Kidney (tissue), 14 donors: Measurements from ENCODE around the gene EOLA1. TPM values are rescaled to one million over a fixed set of nuclear protein-coding genes. Genes with fewer than 3 reads are reported as not detected.
"Not testable (repeated sequence)": the region's sequence is repeated elsewhere in the genome, so short reads cannot be mapped to it uniquely, and the experiment has no call there.

ENCODE experiments used
- DNase-seq, 5 donors: peaks; one replicate each; pipeline ENCODE4 v3.0.0-alpha.2; 2013 to 2020
- FAIRE-seq: peaks from 2 replicates; lab custom pipeline; 2012; peaks lifted over from hg19 to GRCh38; lab: Jason Lieb, UNC
- H3K27ac ChIP-seq, 2 donors: one replicate each; pipeline ENCODE4 v1.7.0; 2013; ENCODE audit warnings: low read depth in 2 of 2, low read length in 2 of 2, inconsistent platforms in 1 of 2
- H3K27me3 ChIP-seq: one replicate; pipeline ENCODE4 v1.7.1; 2013; ENCODE audit warnings: low read length, inconsistent platforms; ENCODE audit not compliant: control insufficient read depth, insufficient read depth
- H3K36me3 ChIP-seq, 3 donors: one replicate each; pipeline versions ENCODE4 v1.7.0 to v1.7.1; 2013; ENCODE audit warnings: low read length in 3 of 3, control low read depth in 1 of 3, inconsistent platforms in 1 of 3; ENCODE audit not compliant: insufficient read depth in 3 of 3, control insufficient read depth in 2 of 3
- H3K4me1 ChIP-seq, 3 donors: one replicate each; pipeline versions ENCODE4 v1.7.0 to v1.7.1; 2013; ENCODE audit warnings: low read length in 3 of 3, inconsistent platforms in 1 of 3, low read depth in 1 of 3; ENCODE audit not compliant: control insufficient read depth in 2 of 3, insufficient read depth in 2 of 3
- H3K4me3 ChIP-seq, 3 donors: one replicate each; pipeline versions ENCODE4 v1.7.0 to v1.8.1; 2013; ENCODE audit warnings: low read length in 3 of 3, control low read depth in 1 of 3, inconsistent platforms in 1 of 3
- H3K9ac ChIP-seq, 3 donors: one replicate each; pipeline versions ENCODE4 v1.7.0 to v1.7.1; 2013; ENCODE audit warnings: low read length in 3 of 3, control low read depth in 1 of 3, inconsistent platforms in 1 of 3
- H3K9me3 ChIP-seq, 3 donors: one replicate each; pipeline versions ENCODE4 v1.7.0 to v1.7.1; 2013; ENCODE audit warnings: low read length in 3 of 3, control low read depth in 1 of 3, inconsistent platforms in 1 of 3; ENCODE audit not compliant: control insufficient read depth in 2 of 3, insufficient read depth in 1 of 3
- CTCF ChIP-seq: IDR thresholded peaks from 3 replicates; pipeline ENCODE4 v1.5.1; 2012; ENCODE audit warnings: mild to moderate bottlenecking, moderate library complexity, borderline replicate concordance; ENCODE audit not compliant: insufficient read depth; ENCODE audit errors: extremely low read depth
- intact Hi-C: fragments of 100-400 bp; cut with DNase I; formaldehyde crosslinking; loops from one replicate; pipeline ENCODE4 v1.11.1; 2022
- polyA plus RNA-seq: library from polyadenylated mRNA; stranded (reverse); fragments of 350-450 nt; fragmentation: Illumina TruSeq; extraction: RNeasy Lipid Tissue Mini Kit (QIAGEN cat#74804); gene quantifications from one replicate; pipeline ENCODE4 v1.2.3, GENCODE V29; 2014; ENCODE audit warnings: low read depth, low replicate concordance; ENCODE audit not compliant: insufficient read depth
- total RNA-seq: library from RNA; stranded (reverse); fragmentation: NEBNext Ultra II Directional; extraction: Animal tissue kit (Norgen Biotek cat#: 25700); gene quantifications from one replicate; pipeline ENCODE4 v1.2.1, GENCODE V29; 2021
- donor health status: control.
- donor health status: control.
- donor health status: control.
- donor health status: control.
- donor health status: control.
- donor health status: DM: yes; HTN: yes; CAD: no.
- donor health status: Normal renal cell carcinoma (clear cell type).

EOLA1 gene
- total and polyA plus RNA-seq, 2 donors from 2014 or later, result 20.2 to 39.0 TPM

GRCh38 chrX:149516604-149517003 is 24.2 kb upstream of the EOLA1 start:
- Histone ChIP-seq H3K4me3 (no peak overlapping the region), H3K36me3 (no peaks in the 10 kb centered on the region), H3K27me3 (no peaks in the 10 kb centered on the region), H3K27ac (no peak overlapping the region), H3K4me1 (no peaks in the 10 kb centered on the region), H3K9me3 (no peaks in the 10 kb centered on the region), H3K9ac (no peak overlapping the region)
- TF ChIP-seq CTCF, result no peak
- DNase-seq, result no peak
- intact Hi-C loops, result no loop called here
- FAIRE-seq, result no peak

- FAIRE-seq (no peak), DNase-seq (no peak)
- no peak overlapping the region for H3K27ac ChIP-seq
- no peak for TF ChIP-seq CTCF
- intact Hi-C loops, result no loop called here
- H3K9ac ChIP-seq, result no peak overlapping the region
- H3K9me3 ChIP-seq, result no peaks in the 10 kb centered on the region
- H3K4me3 ChIP-seq, result no peak overlapping the region
- no peaks in the 10 kb centered on the region for H3K27me3 ChIP-seq
- H3K4me1 ChIP-seq, result no peaks in the 10 kb centered on the region
- H3K36me3 ChIP-seq, result no peaks in the 10 kb centered on the region
Observed at GRCh38 chrX:149517308-149517707, 23.5 kb upstream of the EOLA1 start.

GRCh38 chrX:149518236-149518635 is 22.6 kb upstream of the EOLA1 start:
- no peaks in the 10 kb centered on the region for H3K36me3 ChIP-seq
- no peak for DNase-seq
- FAIRE-seq, result no peak
- H3K9me3 ChIP-seq, result no peaks in the 10 kb centered on the region
- H3K4me1 ChIP-seq, result no peaks in the 10 kb centered on the region
- H3K27me3 ChIP-seq, result no peaks in the 10 kb centered on the region
- TF ChIP-seq CTCF, result no peak
- H3K27ac ChIP-seq, result no peak overlapping the region
- no peak overlapping the region for H3K9ac ChIP-seq
- intact Hi-C loops, result no loop called here
- H3K4me3 ChIP-seq, result no peak overlapping the region

- intact Hi-C loops, H3K36me3 ChIP-seq, FAIRE-seq, H3K27me3 ChIP-seq, H3K9ac ChIP-seq, DNase-seq, H3K9me3 ChIP-seq, H3K27ac ChIP-seq, H3K4me1 ChIP-seq: not testable (repeated sequence)
- peak overlapping the region in 1 of 3 donors; percentile 6 for H3K4me3 ChIP-seq
Observed at GRCh38 chrX:149520636-149521277, 20.1 kb upstream of the EOLA1 start.
